H4 (cell line): ENCODE measurements around the gene PID1. TPM values are rescaled to one million over a fixed set of nuclear protein-coding genes. Genes with fewer than 3 reads are reported as not detected.

ENCODE experiments used
- DNase-seq: peaks from one replicate; pipeline ENCODE4 v3.0.0-alpha.2; 2015; ENCODE audit warnings: low spot score
- total RNA-seq: library from RNA; depleted of rRNA; stranded (reverse); fragments of >200 nt; shearing (Covaris generic); gene quantifications from 2 replicates; pipeline ENCODE4 v1.2.3, GENCODE V29; 2014

The PID1 gene
- total RNA-seq, 1 experiment from 2014 or later = 2.5 TPM

DNA sequence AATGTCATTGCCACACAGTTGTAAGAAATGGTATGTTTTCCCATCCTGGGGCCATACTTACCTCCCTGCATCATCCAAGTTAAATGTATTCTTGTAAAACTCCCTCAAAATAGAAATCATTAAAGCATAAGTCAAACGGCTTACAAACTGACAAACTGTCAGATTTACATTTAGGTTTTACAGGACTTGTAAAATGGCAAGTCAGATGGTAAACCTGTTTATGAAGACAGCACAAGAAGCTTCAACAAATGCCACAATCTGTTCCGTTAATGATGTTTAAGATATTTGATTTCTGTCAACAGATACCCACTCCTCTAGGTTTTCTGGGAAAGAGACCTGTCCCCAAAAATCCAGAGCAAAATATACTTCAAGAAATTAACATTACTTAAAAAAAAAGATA, 197.2 kb downstream of the PID1 start:
- no peak for DNase-seq

- DNase-seq = no peak
Measured at GRCh38 chr2:229071292-229071976, 199.7 kb downstream of the PID1 start.

DNA sequence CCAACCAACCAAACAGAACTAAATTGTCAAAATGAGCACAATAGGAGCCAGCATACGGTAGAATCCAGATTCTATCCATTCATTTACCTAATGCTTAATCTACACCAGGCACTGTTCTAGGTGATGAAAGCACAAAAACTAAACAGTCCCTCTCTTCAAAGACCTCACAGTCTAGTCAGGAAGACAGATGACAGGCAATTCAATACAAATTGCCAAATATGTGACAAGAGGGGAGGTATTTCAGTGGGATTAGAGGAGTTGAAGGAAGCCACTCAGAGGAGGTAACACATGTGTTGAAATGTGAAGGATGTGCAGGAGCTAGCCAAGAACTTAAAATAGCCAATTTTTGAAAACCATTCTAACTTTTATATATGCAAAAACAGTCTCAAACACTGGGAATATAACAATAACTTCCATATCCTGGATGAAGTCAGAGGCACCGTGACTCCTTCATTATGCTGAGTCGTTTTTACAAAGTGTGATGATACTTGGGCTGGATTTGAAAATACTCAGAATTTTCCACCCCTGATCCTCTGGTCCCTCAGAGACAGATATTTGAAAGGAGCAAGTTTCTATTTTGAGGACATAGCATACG, 204.9 kb downstream of the PID1 start:
- no peak for DNase-seq

- no peak for DNase-seq
Measured at GRCh38 chr2:229064749-229065148, 206.3 kb downstream of the PID1 start.

DNA sequence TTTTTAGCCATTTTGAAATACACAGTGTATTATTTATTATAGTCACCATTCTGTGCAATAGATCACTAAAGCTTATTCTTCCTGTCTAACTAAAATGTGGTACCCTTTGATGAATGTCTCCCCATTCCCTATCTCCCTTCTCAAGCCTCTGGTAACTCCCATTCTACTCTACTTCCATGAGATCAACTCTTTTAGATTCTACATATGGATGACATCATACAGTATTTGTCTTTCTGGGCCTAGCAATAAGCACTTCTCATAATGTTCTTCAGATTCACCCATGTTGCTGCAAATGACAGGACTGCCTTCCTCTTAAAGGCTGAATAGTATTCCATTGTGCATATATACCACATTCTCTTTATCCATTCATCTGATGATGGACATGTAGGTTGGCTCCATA, 210.9 kb downstream of the PID1 start:
- DNase-seq = no peak

DNA sequence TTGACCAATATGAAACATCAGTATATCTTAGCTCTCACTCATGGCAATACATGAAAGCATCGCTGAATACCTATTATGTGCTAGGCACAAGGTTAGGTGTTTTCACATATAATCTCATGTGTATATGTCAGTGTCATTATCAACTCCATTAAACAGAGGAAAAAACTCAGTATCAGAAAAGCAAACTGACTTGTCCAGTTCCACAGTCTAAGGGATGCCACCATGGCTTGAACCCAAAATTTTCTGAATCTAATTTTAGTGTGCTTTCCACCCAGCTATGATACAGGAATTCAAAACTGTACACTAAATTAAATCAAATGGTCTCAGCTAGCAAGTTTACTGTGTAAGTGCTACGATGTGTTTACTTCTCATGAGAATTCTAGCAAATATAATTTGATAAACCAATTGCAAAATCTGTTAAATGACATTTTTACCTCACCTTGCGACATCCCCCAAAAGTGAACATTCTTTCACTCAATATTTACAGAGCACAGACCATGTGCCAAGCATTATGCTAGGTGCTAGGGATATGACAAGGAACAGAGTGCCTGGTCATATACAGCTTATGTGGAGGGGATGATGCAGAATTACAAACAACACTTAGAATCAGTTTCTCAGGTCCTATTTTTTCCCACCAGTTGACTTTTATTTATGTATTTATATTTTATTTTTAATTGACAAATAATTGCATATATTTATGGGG, 211.6 kb downstream of the PID1 start:
- DNase-seq = no peak

GRCh38 chr2:229057976-229058553, 213.0 kb downstream of the PID1 start:
- DNase-seq = no peak

GRCh38 chr2:229054311-229054710, 216.8 kb downstream of the PID1 start:
- DNase-seq = no peak

DNA sequence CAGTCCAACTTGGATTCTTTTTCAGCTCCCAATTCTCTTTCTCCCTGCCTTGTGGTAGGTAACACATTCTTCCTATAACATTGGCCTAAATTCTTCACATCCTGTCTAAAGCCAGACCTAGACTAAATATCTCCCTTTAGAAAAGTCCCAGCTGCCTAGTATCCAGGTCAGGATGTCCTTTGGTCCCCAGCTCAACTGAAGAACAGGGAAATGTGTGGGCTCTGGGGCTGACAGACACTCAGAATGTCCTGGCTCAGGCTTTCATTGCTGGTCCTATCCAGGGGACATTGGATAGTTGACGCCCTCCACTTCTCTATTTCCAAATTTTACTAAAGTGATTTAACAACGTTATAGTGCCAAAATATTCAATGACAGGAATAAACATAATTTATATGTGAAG, 219.3 kb downstream of the PID1 start:
- DNase-seq = no peak

GRCh38 chr2:229050133-229050532, 221.0 kb downstream of the PID1 start:
- no peak for DNase-seq

GRCh38 chr2:229048134-229048533, 223.0 kb downstream of the PID1 start:
- no peak for DNase-seq

GRCh38 chr2:229045671-229046070, 225.4 kb downstream of the PID1 start:
- DNase-seq = no peak

DNA sequence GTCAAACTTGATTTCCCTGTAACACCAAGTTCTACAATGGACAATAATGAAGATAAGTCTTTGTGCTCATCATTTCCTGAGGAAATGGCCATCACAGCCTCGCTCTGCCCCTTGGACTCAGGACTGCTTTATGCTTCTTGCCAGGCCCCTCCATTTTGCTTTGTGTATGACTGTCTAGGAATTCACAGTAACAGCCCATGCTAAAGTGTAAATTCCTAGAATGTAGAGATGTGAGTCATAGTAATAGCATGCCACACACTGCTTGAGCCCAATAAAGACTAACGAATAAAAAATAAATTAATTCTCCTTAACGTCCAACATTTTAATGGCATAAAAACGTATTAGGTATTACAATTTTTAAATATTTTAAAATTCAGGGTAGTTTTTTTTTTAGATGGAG, 226.5 kb downstream of the PID1 start:
- no peak for DNase-seq

- DNase-seq = no peak
Measured at GRCh38 chr2:229043681-229044080, 227.4 kb downstream of the PID1 start.

DNA sequence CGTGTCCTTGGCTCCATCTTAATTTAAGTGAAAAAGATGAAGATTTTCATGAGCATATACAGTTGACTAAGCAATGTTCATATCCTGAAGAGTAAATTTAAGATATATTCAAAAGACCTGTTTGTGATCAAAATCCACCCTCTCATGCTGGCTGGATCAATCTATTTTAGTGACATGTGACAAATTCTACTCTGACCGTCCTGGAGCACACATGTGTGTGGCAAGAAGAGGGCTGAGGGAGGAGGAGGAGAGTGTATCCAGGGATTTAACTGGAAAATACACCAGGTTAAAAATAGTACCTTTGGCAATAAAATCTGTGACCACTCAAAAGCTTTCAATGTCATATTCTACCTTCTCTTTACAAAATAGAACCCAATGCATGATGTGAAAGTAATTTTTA, 228.7 kb downstream of the PID1 start:
- DNase-seq = no peak

- DNase-seq = no peak
Measured at GRCh38 chr2:229041691-229042090, 229.4 kb downstream of the PID1 start.

- DNase-seq = no peak
Measured at GRCh38 chr2:229037621-229038020, 233.5 kb downstream of the PID1 start.

- no peak for DNase-seq
Measured at GRCh38 chr2:229033816-229034215, 237.3 kb downstream of the PID1 start.

DNA sequence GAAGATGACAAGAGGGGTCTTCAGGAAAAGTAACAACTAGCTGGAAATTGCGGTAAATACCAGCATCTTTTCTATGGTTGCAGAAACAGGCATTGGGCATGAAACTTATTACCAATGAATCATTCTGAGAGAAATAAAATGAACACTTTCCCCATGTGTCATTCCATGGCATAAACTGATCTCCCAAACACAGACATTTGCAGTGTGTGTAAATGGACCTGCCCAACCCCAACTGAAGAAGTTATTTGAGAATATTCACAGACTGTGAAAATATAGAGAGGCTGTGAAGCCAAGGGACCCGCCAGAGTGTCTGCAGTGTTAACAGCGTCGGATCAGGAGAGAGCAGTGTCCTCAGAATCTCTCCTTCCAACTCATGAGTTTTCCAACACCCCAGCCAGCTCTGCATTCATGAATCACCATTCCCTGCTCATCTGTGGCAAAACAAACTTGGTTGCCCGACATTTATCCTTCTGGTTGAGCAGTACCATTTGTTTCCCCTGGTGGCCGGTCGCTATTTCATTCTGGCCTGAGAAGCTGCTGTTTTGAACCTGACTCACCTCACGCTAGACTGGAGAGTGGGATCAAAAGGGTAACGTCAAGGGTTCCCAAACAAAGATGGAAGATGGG, 238.4 kb downstream of the PID1 start:
- no peak for DNase-seq

GRCh38 chr2:229027353-229028105, 243.6 kb downstream of the PID1 start:
- DNase-seq = no peak

DNA sequence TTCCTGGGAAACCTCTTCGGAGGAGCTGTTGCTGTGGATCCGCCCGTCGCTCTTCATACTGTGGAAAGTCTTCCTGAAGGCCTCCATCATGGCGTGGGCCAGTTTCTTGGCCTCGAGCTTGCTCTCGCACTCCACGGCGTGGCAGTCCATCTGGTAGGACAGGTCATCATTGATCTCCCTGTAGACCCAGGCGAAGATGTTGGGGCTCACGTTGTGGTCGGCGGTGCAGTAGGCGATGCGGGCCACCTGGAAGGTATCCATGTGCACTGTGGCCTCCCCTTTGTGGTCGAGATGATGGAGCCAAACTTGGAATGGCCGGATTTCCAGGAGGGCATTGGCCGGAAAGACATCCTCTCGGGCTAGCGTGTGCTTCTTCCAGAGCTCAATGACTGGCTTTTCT, 245.4 kb downstream of the PID1 start:
- DNase-seq = no peak

- DNase-seq = no peak
Measured at GRCh38 chr2:229022652-229023051, 248.4 kb downstream of the PID1 start.
